NOMO-1 treated with DMSO at 0.1 percent for 48 hours (cell line): Measurements from ENCODE around the gene KYNU.

Experiments
- DNase-seq: peaks from one replicate; lab custom pipeline; 2025; ENCODE audit not compliant: unreplicated experiment; lab: John Stamatoyannopoulos, UW

The KYNU gene

GRCh38 chr2:142954493-142954892, 77.0 kb downstream of the KYNU start:
- no peak for DNase-seq

DNA sequence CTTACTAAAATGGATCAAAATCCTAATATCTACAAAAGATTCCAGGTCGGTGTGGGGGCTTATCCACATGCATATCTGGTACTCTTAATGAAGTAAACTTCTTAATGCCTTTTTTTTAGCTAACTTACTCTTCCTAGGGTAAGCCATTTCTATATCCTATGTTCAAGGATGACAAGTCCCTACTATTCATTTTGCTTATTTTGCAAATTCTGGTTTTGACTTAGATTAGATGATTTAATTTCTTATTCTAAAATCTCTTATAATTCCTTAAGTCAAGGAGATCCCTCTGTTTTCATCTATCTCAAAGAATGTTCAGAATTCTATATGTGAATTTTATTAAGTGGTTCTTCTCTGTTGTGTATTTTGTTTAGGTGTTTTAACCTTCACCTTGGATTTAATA, 79.7 kb downstream of the KYNU start:
- no peak for DNase-seq

- DNase-seq, result no peak
These were observed 83.7 kb downstream of the KYNU start for GRCh38 chr2:142961202-142961601.

DNA sequence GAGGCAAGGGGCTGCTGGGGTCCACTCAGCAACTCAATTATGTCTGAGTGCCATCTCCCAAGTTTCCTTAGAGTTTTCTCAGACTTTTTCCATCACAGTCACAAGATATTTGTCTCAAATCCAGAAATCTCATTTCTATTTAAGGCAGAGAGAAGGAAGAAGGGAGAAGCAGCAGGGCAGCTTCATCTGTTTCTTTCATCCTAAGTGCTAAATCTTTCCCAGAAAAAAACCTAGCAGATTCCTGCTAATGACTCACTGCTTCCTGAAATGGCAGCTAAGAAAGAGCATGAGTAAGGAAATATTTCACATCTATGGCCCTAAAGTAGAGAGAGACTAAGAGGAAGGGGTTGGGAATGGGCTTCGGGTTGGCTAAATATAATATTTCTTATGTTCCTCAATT, 88.0 kb downstream of the KYNU start:
- no peak for DNase-seq

- DNase-seq, result no peak
These were observed 88.8 kb downstream of the KYNU start for GRCh38 chr2:142966284-142966683.

DNA sequence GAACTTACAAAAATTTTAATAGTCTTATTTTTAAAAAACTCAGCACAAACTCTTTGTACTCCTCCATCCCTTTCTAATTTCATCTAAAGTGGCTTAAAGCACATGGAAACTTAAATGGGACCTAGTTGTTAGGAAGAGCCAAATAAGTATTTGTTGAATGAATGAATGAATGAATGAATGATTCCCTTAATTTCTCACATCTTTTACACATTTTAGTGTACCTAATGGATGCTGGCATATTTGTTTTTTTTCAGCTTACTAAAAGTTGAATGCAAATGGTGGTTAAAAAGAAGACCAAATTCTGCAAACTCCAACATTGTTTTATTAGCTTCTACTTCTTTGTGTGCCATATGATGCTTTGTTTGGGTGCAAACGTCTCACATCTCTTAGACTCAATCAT, 89.6 kb downstream of the KYNU start:
- no peak for DNase-seq

DNA sequence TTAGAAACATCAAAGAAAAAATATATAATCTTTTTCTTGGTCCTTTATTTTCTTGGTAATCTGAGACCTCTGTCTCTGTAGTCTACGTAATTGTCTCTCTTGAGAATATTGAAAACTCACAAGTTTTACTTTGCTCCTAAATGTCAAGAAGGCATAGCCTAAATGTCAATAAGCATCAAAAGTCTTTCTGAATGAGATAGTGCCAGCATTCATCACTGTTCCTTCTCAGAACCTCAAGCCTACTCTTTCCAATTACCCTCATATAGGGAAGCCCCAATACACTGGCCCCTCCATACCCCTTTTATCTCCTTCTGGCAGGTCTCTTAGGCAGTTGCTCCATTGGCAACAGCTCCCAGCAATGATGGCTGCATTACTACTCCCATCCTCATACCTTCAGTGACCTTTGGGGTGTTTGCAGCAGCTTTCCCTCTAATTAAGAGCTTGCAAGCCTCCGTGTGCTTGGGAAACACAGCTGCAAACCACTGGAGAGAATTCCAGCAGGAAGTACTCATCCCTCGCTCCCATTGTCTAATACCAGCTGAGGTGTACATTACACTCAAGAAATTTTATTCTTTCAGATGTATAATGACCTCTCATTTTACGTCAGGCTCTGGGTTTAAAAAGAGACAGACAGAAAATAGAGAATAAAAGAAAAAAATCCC, 95.8 kb downstream of the KYNU start:
- DNase-seq, result no peak

GRCh38 chr2:142973822-142974207, 96.4 kb downstream of the KYNU start:
- no peak for DNase-seq

GRCh38 chr2:142974288-142975024, 97.0 kb downstream of the KYNU start:
- no peak for DNase-seq

- no peak for DNase-seq
These were observed 97.8 kb downstream of the KYNU start for GRCh38 chr2:142975239-142975638.

- peak; percentile 34 for DNase-seq
These were observed 103.0 kb downstream of the KYNU start for GRCh38 chr2:142980246-142981068.

DNA sequence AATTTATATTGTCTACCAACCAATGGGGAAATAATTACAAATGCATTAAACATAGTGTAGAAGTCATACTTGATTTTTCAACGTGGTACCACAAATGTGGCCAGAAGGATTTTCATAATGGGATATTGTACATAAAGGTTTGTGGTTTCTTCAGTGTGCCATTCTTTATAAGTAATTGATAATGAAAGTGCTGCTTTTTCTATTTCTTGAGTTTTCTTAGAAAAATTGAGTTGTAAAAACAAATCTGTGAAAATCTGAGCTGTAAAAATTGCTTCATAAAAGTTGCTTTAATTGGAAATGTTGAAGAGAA, 103.6 kb downstream of the KYNU start:
- DNase-seq, result no peak

GRCh38 chr2:142981756-142982155, 104.3 kb downstream of the KYNU start:
- no peak for DNase-seq

DNA sequence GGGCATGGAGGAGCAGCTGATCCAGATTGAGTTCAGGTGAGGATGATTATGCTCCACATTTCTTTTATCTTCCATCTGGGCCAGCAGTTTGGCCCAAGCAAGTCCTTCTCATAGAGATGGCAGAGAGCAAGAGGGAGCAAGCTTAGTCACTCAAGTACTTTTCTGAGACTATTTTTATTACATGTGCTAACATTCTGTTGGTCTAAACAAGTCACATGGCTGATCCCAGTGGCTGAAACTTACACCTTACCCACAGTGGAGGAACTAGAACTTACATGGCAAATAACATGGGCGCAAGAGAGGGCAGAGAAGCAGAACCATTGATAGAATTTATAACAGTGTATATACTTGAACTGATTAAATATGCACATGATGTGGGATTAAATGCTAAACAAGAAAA, 105.7 kb downstream of the KYNU start:
- DNase-seq, result no peak

DNA sequence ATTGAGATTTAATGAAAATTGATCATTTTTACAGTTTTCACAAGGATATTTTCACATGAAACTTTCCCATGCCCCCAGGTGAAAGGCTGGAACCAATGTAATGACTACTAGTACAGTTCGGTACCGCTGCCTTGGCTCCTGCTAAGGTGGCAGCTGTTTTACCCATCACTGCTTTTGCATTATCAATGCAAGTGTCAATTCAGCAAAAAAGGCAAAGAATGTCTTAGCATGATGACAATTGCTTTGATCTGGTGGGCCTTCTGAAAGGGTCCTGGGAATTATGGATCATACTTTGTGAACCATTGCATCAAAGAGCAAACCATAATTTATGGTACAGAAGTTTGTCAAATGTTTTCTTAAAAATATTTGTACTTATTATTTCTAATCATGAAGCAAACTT, 107.2 kb downstream of the KYNU start:
- no peak for DNase-seq

GRCh38 chr2:142987044-142987443, 109.6 kb downstream of the KYNU start:
- DNase-seq, result no peak

- DNase-seq, result peak; percentile 51
These were observed 112.1 kb downstream of the KYNU start for GRCh38 chr2:142989273-142990204.

GRCh38 chr2:142991295-142991694, 113.8 kb downstream of the KYNU start:
- DNase-seq, result no peak

DNA sequence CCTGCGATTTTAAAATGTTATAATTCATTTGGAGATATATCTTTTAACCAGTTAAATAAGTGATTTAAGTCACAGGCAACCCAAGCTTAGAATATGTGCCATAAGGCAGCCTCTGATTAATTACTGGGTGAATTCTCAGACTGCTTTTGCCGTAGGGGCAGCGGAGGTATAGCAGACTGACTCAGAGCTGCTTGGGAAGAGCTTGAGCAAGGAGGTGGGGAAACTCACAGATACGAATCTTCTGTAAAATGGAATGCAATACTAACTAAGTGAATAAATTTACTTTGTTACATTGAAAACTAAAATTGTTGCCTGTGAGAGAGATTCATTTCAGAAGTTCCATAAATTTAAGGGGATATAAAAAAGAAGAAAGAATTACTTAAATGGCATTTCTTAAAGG, 115.4 kb downstream of the KYNU start:
- no peak for DNase-seq

DNA sequence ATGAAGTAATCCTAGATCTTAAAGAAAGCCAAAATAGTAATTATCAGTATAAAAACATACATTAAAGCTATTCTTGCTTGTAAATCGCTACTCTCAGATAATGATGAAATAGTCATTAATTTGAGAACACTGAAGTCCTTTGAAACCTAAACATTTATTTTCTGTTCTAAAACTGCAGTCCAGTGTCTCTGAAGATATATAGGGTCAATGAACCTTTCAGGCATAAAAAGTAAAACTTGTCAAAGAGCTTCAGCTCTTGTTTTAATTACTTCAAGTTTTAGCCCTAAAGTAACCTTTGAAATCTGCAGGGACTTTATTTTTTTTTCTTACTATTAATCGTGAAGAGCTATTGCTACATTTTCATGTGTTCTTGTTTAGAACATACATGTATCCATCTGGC, 116.3 kb downstream of the KYNU start:
- DNase-seq, result no peak

- no peak for DNase-seq
These were observed 117.2 kb downstream of the KYNU start for GRCh38 chr2:142994665-142995064.
